ENCODE data around the gene ULK3. TPM values are rescaled to one million over a fixed set of nuclear protein-coding genes. Genes with fewer than 3 reads are reported as not detected.

The ULK3 gene
- total and polyA plus RNA-seq, 2 donors (not counting 1 experiment from before 2014, with no cell fraction given), result 51.1 to 108 TPM

GRCh38 chr15:74843891-74844299 is 939 bp upstream of the ULK3 start:
- ATAC-seq (ENCODE audit: low read depth) (no peak), DNase-seq (no peak)
- peaks cover 43% of the 10 kb centered on the region for H3K4me1 Mint-ChIP-seq
- no peaks in the 10 kb centered on the region for H3K9me3 Mint-ChIP-seq (ENCODE audit: insufficient read depth)
- H3K27me3 Mint-ChIP-seq, result no peaks in the 10 kb centered on the region
- intact Hi-C loops (cut with micrococcal nuclease), result loop anchor here (1.0 to 5.0 kb wide), 8 partner anchors 29 to 230 kb away; partner anchors contain the start of genes FAM219B and SCAMP2
- ChIA-PET POLR2A (interaction anchor here (0.7 to 1.5 kb wide), 3 partner anchors 44 to 505 kb away, joined by 3 to 5 read pairs (median 4); no protein-coding TSS in a partner anchor), CTCF (interaction anchor here (1.1 to 10.2 kb wide), 12 partner anchors 10 to 209 kb away, joined by 3 to 98 read pairs (median 7); partner anchors contain the start of gene MPI)
- Histone ChIP-seq H4K20me1 (ENCODE audit: control insufficient read depth, insufficient read depth, low read length, poor library complexity, severe bottlenecking) (no peaks in the 10 kb centered on the region), H3K4me1 (ENCODE audit: control insufficient read depth in 2 of 2, insufficient read depth in 2 of 2, low read length in 2 of 2) (peaks cover 26 to 40% of the 10 kb centered on the region in 2 donors), H3K27me3 (replicated peaks in 1 of 4; ENCODE audit: control extremely low read depth in 1 of 4, control insufficient read depth in 3 of 4, insufficient read depth in 4 of 4, low read length in 3 of 4) (no peaks in the 10 kb centered on the region), H3K36me3 (replicated peaks in 1 of 2; ENCODE audit: control extremely low read depth in 1 of 2, control insufficient read depth in 1 of 2, extremely low read depth in 1 of 2, insufficient read depth in 2 of 2, low read length in 1 of 2) (peaks cover 0 to 28% of the 10 kb centered on the region in 2 experiments), H3K79me2 (ENCODE audit: control insufficient read depth, insufficient read depth, low read length) (peaks cover 7% of the 10 kb centered on the region), H3K9ac (ENCODE audit: low read length) (peak overlapping the region; percentile 39), H2AFZ (ENCODE audit: insufficient read depth, low read depth, low read length, poor library complexity, severe bottlenecking) (peak overlapping the region; percentile 48), H3K4me2 (replicated peaks; ENCODE audit: low read depth, low read length, poor library complexity, severe bottlenecking) (peak overlapping the region; percentile 88), H3K4me3 (ENCODE audit: control extremely low read depth in 1 of 5, extremely low read depth in 1 of 5, insufficient read depth in 1 of 5, low read depth in 2 of 5, low read length in 4 of 5) (peak overlapping the region in 1 of 5 experiments; percentile 54), H3K9me3 (ENCODE audit: control extremely low read depth in 1 of 3, control insufficient read depth in 2 of 3, insufficient read depth in 1 of 3, low read length in 2 of 3) (no peaks in the 10 kb centered on the region), H3K27ac (ENCODE audit: low read length in 2 of 2) (peak overlapping the region; percentile 78 to 81)
- peak overlapping the region; percentile 87 for H3K4me3 Mint-ChIP-seq
- no peak for TF ChIP-seq CTCF (IDR thresholded peaks at IDR 0.05)
- TF ChIP-seq EZH2 (IDR thresholded peaks at IDR 0.05; ENCODE audit: borderline replicate concordance, insufficient read depth, low read depth, low read length, poor library complexity, severe bottlenecking), result no peak
- WGBS (ENCODE audit: insufficient coverage), result 87% methylated on average over 3 of the region's 12 CpGs
- peak overlapping the region; percentile 92 for H3K27ac Mint-ChIP-seq

GRCh38 chr15:74843445-74843828 is 481 bp upstream of the ULK3 start:
- peaks cover 26 to 40% of the 10 kb centered on the region in 2 donors for H3K4me1 ChIP-seq (ENCODE audit: control insufficient read depth in 2 of 2, insufficient read depth in 2 of 2, low read length in 2 of 2)
- H3K4me1 Mint-ChIP-seq, result peaks cover 43% of the 10 kb centered on the region

More at GRCh38 chr15:74843445-74843828, 481 bp upstream of the ULK3 start:
- Histone ChIP-seq H3K27ac (ENCODE audit: low read length in 2 of 2) (peak overlapping the region; percentile 78 to 81), H2AFZ (ENCODE audit: insufficient read depth, low read depth, low read length, poor library complexity, severe bottlenecking) (peak overlapping the region; percentile 48), H4K20me1 (ENCODE audit: control insufficient read depth, insufficient read depth, low read length, poor library complexity, severe bottlenecking) (no peaks in the 10 kb centered on the region), H3K9me3 (ENCODE audit: control extremely low read depth in 1 of 3, control insufficient read depth in 2 of 3, insufficient read depth in 1 of 3, low read length in 2 of 3) (no peaks in the 10 kb centered on the region), H3K79me2 (ENCODE audit: control insufficient read depth, insufficient read depth, low read length) (peaks cover 7% of the 10 kb centered on the region), H3K4me2 (replicated peaks; ENCODE audit: low read depth, low read length, poor library complexity, severe bottlenecking) (peak overlapping the region; percentile 88), H3K36me3 (replicated peaks in 1 of 2; ENCODE audit: control extremely low read depth in 1 of 2, control insufficient read depth in 1 of 2, extremely low read depth in 1 of 2, insufficient read depth in 2 of 2, low read length in 1 of 2) (peaks cover 0 to 26% of the 10 kb centered on the region in 2 experiments), H3K4me3 (ENCODE audit: control extremely low read depth in 1 of 5, extremely low read depth in 1 of 5, insufficient read depth in 1 of 5, low read depth in 2 of 5, low read length in 4 of 5) (peak overlapping the region in 4 of 5 experiments; percentile 47 to 88 (median 60)), H3K9ac (ENCODE audit: low read length) (peak overlapping the region; percentile 39), H3K27me3 (replicated peaks in 1 of 4; ENCODE audit: control extremely low read depth in 1 of 4, control insufficient read depth in 3 of 4, insufficient read depth in 4 of 4, low read length in 3 of 4) (no peaks in the 10 kb centered on the region)
- no peak for ATAC-seq (ENCODE audit: low read depth)
- intact Hi-C loops (cut with micrococcal nuclease), result loop anchor here (1.0 to 5.0 kb wide), 8 partner anchors 30 to 229 kb away; partner anchors contain the start of genes FAM219B and SCAMP2
- ChIA-PET POLR2A (interaction anchor here (0.7 to 1.8 kb wide), 3 partner anchors 44 to 95 kb away, joined by 3 to 4 read pairs (median 4); no protein-coding TSS in a partner anchor), CTCF (interaction anchor here (0.5 to 10.2 kb wide), 12 partner anchors 10 to 209 kb away, joined by 3 to 98 read pairs (median 7); partner anchors contain the start of gene MPI)
- Mint-ChIP-seq H3K4me3 (peak overlapping the region; percentile 87), H3K9me3 (ENCODE audit: insufficient read depth) (no peaks in the 10 kb centered on the region), H3K27ac (peak overlapping the region; percentile 92), H3K27me3 (no peaks in the 10 kb centered on the region)
- DNase-seq, result no peak
- TF ChIP-seq CTCF (IDR thresholded peaks at IDR 0.05) (no peak), EZH2 (IDR thresholded peaks at IDR 0.05; ENCODE audit: borderline replicate concordance, insufficient read depth, low read depth, low read length, poor library complexity, severe bottlenecking) (no peak)
- WGBS (ENCODE audit: insufficient coverage), result 7% methylated on average over 13 of the region's 18 CpGs
